HFFc6 (cell line): ENCODE data around the gene BPTF. TPM values are rescaled to one million over a fixed set of nuclear protein-coding genes. Genes with fewer than 3 reads are reported as not detected.

Source experiments
- DNase-seq: peaks from one replicate; pipeline ENCODE4 v3.0.0-alpha.2; 2018
- H3K27ac Mint-ChIP-seq: 2 replicates; pipeline ENCODE4 v1.8.0; 2020; ENCODE audit warnings: mild to moderate bottlenecking, mixed read lengths
- H3K27me3 Mint-ChIP-seq: 2 replicates; pipeline ENCODE4 v1.8.0; 2021; ENCODE audit warnings: mild to moderate bottlenecking, moderate library complexity, mixed read lengths; ENCODE audit not compliant: insufficient read depth
- H3K36me3 Mint-ChIP-seq: 2 replicates; pipeline ENCODE4 v1.8.0; 2021; ENCODE audit warnings: low read depth, mixed read lengths
- H3K4me1 Mint-ChIP-seq: 2 replicates; pipeline ENCODE4 v1.8.0; 2020; ENCODE audit warnings: low read depth, mixed read lengths
- H3K4me3 Mint-ChIP-seq: 2 replicates; pipeline ENCODE4 v1.8.0; 2020; ENCODE audit warnings: mild to moderate bottlenecking, moderate library complexity, mixed read lengths
- H3K9me3 Mint-ChIP-seq: 2 replicates; pipeline ENCODE4 v1.8.0; 2020; ENCODE audit warnings: mild to moderate bottlenecking, mixed read lengths
- CTCF ChIP-seq: fragments of 200-600 bp; sonication (generic); IDR thresholded peaks from 2 replicates; pipeline ENCODE4 v1.5.0; 2021; ENCODE audit warnings: antibody characterized with exemption, mild to moderate bottlenecking
- total RNA-seq, 6 experiments: library from RNA; stranded (reverse); fragmentation: NEBNext Ultra II Directional; extraction: Animal tissue kit (Norgen Biotek cat#: 25700); gene quantifications; 2 replicates in 1 of 6; 3 replicates in 5 of 6; pipeline ENCODE4 v1.2.3, GENCODE V29; 2021

BPTF gene
- total RNA-seq, 6 experiments from 2014 or later: 55.4 to 60.3 (median 56.9) TPM

GRCh38 chr17:68004201-68004600 is 178.9 kb downstream of the BPTF start:
- no peaks in the 10 kb centered on the region for H3K36me3 Mint-ChIP-seq
- no peak overlapping the region for H3K27ac Mint-ChIP-seq
- no peaks in the 10 kb centered on the region for H3K27me3 Mint-ChIP-seq
- H3K4me3 Mint-ChIP-seq: no peak overlapping the region
- no peaks in the 10 kb centered on the region for H3K9me3 Mint-ChIP-seq
- DNase-seq: no peak
- no peak for TF ChIP-seq CTCF
- no peaks in the 10 kb centered on the region for H3K4me1 Mint-ChIP-seq

GRCh38 chr17:68006797-68007196 is 181.5 kb downstream of the BPTF start:
- Mint-ChIP-seq H3K9me3 (no peaks in the 10 kb centered on the region), H3K27me3 (peaks cover 7% of the 10 kb centered on the region; the same call in 1 of the 2 replicates), H3K4me1 (peaks cover 4% of the 10 kb centered on the region; the same call in 1 of the 2 replicates), H3K27ac (no peak overlapping the region), H3K4me3 (no peak overlapping the region), H3K36me3 (no peaks in the 10 kb centered on the region)
- DNase-seq: no peak
- no peak for TF ChIP-seq CTCF

GRCh38 chr17:68011199-68011665 is 185.9 kb downstream of the BPTF start:
- H3K9me3 Mint-ChIP-seq: no peaks in the 10 kb centered on the region

GRCh38 chr17:68013385-68013784 is 188.1 kb downstream of the BPTF start:
- peaks cover 10% of the 10 kb centered on the region for H3K27me3 Mint-ChIP-seq
- H3K9me3 Mint-ChIP-seq: no peaks in the 10 kb centered on the region
- H3K4me3 Mint-ChIP-seq: no peak overlapping the region
- TF ChIP-seq CTCF: no peak
- H3K36me3 Mint-ChIP-seq: no peaks in the 10 kb centered on the region
- H3K4me1 Mint-ChIP-seq: peaks cover 4% of the 10 kb centered on the region; the same call in 1 of the 2 replicates
- DNase-seq: no peak
- H3K27ac Mint-ChIP-seq: no peak overlapping the region

More at GRCh38 chr17:68011199-68011665, 185.9 kb downstream of the BPTF start:
- no peaks in the 10 kb centered on the region for H3K36me3 Mint-ChIP-seq
- TF ChIP-seq CTCF: peak; percentile 88
- no peak for DNase-seq
- H3K4me3 Mint-ChIP-seq: peak overlapping the region; percentile 41; the same call in 1 of the 2 replicates
- peaks cover 4% of the 10 kb centered on the region; the same call in 1 of the 2 replicates for H3K4me1 Mint-ChIP-seq
- no peak overlapping the region for H3K27ac Mint-ChIP-seq
- H3K27me3 Mint-ChIP-seq: peaks cover 10% of the 10 kb centered on the region

- Mint-ChIP-seq H3K9me3 (no peaks in the 10 kb centered on the region), H3K27ac (no peak overlapping the region), H3K36me3 (no peaks in the 10 kb centered on the region), H3K4me1 (peaks cover 11% of the 10 kb centered on the region), H3K27me3 (peaks cover 10% of the 10 kb centered on the region), H3K4me3 (no peak overlapping the region)
- TF ChIP-seq CTCF: no peak
- no peak for DNase-seq
Observed at GRCh38 chr17:68015081-68015723, 189.9 kb downstream of the BPTF start.
